GM12875 (cell line): Measurements from ENCODE around the gene BET1.
"Not testable (repeated sequence)": the region's sequence is repeated elsewhere in the genome, so short reads cannot be mapped to it uniquely, and the experiment has no call there.

Experiments
- H3K4me3 ChIP-seq: one replicate; pipeline ENCODE4 v1.5.1; 2011; ENCODE audit warnings: low read depth, low read length, control low read depth
- CTCF ChIP-seq: IDR thresholded peaks from 2 replicates; pipeline ENCODE4 v1.5.1; 2011; ENCODE audit warnings: low read depth, mild to moderate bottlenecking, control low read depth, inconsistent platforms, low read length, moderate library complexity, borderline replicate concordance; ENCODE audit not compliant: insufficient read depth

BET1 gene

GRCh38 chr7:94039368-94040035 lies 35.3 kb upstream of the BET1 start:
- H3K4me3 ChIP-seq: no peak overlapping the region
- TF ChIP-seq CTCF: no peak

DNA sequence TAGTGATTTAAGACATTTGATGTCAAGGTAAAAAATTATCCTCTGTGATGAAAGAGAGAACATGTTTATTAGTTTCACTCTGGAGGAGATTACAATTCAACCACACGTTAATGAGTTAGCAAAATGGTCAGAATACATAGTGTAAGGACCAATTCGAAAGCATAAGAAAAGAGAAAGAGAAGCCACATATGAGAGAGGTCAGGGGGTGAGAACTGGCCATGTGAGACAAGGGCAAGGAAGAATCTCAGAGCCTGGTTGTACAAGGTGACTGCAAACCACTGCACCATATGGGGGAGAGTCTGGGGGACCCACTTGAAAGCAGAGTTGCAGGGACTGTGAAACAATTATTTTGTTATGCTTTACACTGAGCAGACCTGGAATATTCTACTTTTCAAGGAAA lies 27.7 kb upstream of the BET1 start:
- no peak for TF ChIP-seq CTCF
- no peak overlapping the region for H3K4me3 ChIP-seq

DNA sequence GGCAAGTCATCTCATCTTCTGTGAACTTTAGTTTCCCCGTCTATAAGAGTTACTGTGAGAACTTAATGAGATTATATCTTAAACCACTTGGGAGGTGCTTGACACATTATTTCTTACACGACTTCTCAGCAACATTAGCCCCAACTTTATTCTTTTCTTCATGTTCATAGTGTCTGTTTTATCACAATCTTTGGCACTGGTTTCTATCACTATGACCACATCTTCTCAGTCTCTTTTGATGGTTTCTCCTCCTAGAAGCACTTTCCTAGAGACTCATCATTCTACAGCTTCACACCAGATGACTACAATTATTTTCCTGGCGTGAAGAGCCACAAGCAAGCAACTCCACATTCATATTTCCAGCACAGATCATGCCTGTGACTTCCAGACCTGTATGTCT lies 26.5 kb upstream of the BET1 start:
- TF ChIP-seq CTCF: no peak
- H3K4me3 ChIP-seq: no peak overlapping the region

DNA sequence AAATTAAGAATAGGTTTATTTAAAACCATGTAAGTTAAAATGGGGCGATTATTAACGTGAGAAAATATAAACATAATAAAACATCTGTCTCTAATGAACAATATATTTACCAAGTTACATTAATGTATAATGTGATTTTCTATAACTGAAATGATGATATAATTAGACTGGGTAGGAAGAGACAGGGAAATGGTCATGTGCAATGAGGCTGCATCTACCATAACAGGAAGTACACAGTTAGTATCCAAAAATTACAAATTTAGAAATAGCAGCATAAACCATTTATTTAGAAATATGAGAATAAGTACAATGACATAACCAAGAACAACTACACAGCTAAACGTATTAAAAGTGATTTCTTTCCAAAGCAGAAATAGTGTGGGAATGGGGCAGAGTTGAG lies 25.8 kb upstream of the BET1 start:
- TF ChIP-seq CTCF: no peak
- H3K4me3 ChIP-seq: no peak overlapping the region

- no peak for TF ChIP-seq CTCF
- no peak overlapping the region for H3K4me3 ChIP-seq
Observed at GRCh38 chr7:94028768-94029167, 24.6 kb upstream of the BET1 start.

DNA sequence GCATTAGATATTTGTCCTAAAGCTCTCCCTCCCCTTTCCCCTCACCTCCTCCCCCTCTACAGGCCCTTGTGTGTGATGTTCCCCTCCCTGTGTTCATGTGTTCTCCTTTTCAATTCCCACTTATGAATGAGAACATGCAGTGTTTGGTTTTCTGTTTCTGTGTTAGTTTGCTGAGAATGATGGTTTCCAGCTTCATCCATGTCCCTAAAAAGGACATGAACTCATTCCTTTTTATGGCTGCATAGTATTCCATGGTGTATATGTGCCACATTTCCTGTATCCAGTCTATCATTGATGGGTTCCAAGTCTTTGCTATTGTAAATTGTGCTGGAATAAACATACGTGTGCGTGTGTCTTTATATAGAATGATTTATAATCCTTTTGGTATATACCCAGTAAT lies 22.5 kb upstream of the BET1 start:
- H3K4me3 ChIP-seq: not testable (repeated sequence)

- no peak for TF ChIP-seq CTCF
- H3K4me3 ChIP-seq: no peak overlapping the region
Observed at GRCh38 chr7:94022550-94022949, 18.4 kb upstream of the BET1 start.

- TF ChIP-seq CTCF: no peak
- no peak overlapping the region for H3K4me3 ChIP-seq
Observed at GRCh38 chr7:94016786-94017185, 12.6 kb upstream of the BET1 start.
